GM12878 (cell line): Measurements from ENCODE around the gene SCN8A. TPM values are rescaled to one million over a fixed set of nuclear protein-coding genes. Genes with fewer than 3 reads are reported as not detected.

Source experiments
- CEBPZ ChIP-seq: fragments of 150-350 bp; IDR thresholded peaks from 2 replicates; pipeline ENCODE4 v1.6.1; 2016; ENCODE audit warnings: low read depth, low read length
- ETV6 ChIP-seq, 2 experiments: fragments of 450-650 bp in 1 of 2; IDR thresholded peaks in 1 of 2; conservative IDR thresholded peaks in 1 of 2; 2 replicates each; pipeline ENCODE4 v1.6.1; 2014; ENCODE audit warnings: antibody characterized with exemption in 1 of 2, borderline replicate concordance in 1 of 2, low read depth in 1 of 2, mild to moderate bottlenecking in 1 of 2, moderate library complexity in 1 of 2
- MAX ChIP-seq: IDR thresholded peaks from 2 replicates; pipeline ENCODE4 v1.6.1; 2012; ENCODE audit warnings: low read depth, low read length, improper control_type of control experiment
- NR2C2 ChIP-seq: IDR thresholded peaks from 2 replicates; pipeline ENCODE4 v1.6.1; 2011; ENCODE audit warnings: borderline replicate concordance, low read depth; ENCODE audit not compliant: control insufficient read depth, insufficient read length
- REST ChIP-seq: IDR thresholded peaks from 2 replicates; pipeline ENCODE4 v1.6.1; 2012; ENCODE audit warnings: mild to moderate bottlenecking, low read depth, low read length
- TCF3 ChIP-seq: IDR thresholded peaks from 2 replicates; pipeline ENCODE4 v1.6.1; 2012; ENCODE audit warnings: low read depth, mild to moderate bottlenecking, low read length, borderline replicate concordance; ENCODE audit not compliant: insufficient read depth
- polyA plus RNA-seq, 11 experiments: library from polyadenylated mRNA; depleted of rRNA in 4 of 11; unstranded in 6 of 11; stranded (reverse) in 5 of 11; fragments of >200 nt; fragmentation: Nextera tagmentation in 4 of 11; fragmentation: Illumina TruSeq in 1 of 11; extraction: Ambion mirVana in 4 of 11; extraction: Trizol in 1 of 11; gene quantifications; 1 replicate in 1 of 11; 2 replicates in 10 of 11; pipeline versions ENCODE4 v1.2.1 to v1.2.3, GENCODE V29; 2011 to 2016; ENCODE audit warnings: inconsistent platforms in 2 of 11, missing spikeins in 2 of 11, low read depth in 1 of 11
- total RNA-seq, 4 experiments: library from RNA; depleted of rRNA in 3 of 4; stranded (reverse); fragments of >200 nt in 3 of 4; fragmentation: Illumina TruSeq in 1 of 4; extraction: Trizol in 1 of 4; gene quantifications; 2 replicates each; pipeline versions ENCODE4 v1.2.1 to v1.2.3, GENCODE V29; 2013 to 2021

The SCN8A gene
- total and polyA plus RNA-seq, 10 of the 15 experiments (the other 5 are each of a cell fraction or from before 2014, with no cell fraction given), result 0.02 to 0.23 (median 0.06) TPM; not detected in 2

GRCh38 chr12:51852404-51853137 lies 261.5 kb downstream of the SCN8A start (continued):
- no peak for TF ChIP-seq ETV6 (conservative IDR thresholded peaks at IDR 0.05 in 1 of 2, IDR thresholded peaks at IDR 0.05 in 1 of 2; ENCODE audit: borderline replicate concordance in 1 of 2, low read depth in 1 of 2)
- no peak for TF ChIP-seq NR2C2
- no peak for TF ChIP-seq TCF3
- no peak for TF ChIP-seq MAX
- TF ChIP-seq CEBPZ, result no peak
- TF ChIP-seq REST, result no peak
